SH-SY5Y (cell line): ENCODE measurements around the gene NLRP5.

ENCODE experiments used
- GATA2 ChIP-seq: IDR thresholded peaks from 2 replicates; pipeline ENCODE4 v1.6.1; 2011; ENCODE audit warnings: mild to moderate bottlenecking, low read depth, low read length
- GATA3 ChIP-seq: IDR thresholded peaks from 2 replicates; pipeline ENCODE4 v1.6.1; 2011; ENCODE audit warnings: low read depth, mild to moderate bottlenecking, low read length, moderate library complexity

GRCh38 chr19:56101746-56102535, 115.4 kb downstream of the NLRP5 start:
- TF ChIP-seq GATA2 (no peak), GATA3 (no peak)
